ENCODE measurements around the gene ZNF804A. TPM values are rescaled to one million over a fixed set of nuclear protein-coding genes. Genes with fewer than 3 reads are reported as not detected.

ZNF804A gene
- total RNA-seq = 0.07 TPM
- long read RNA-seq = 0 reads

GRCh38 chr2:184598316-184599053 lies at the start of gene ZNF804A:
ZNF804A (plus strand) TSS chr2:184598529; CDS start chr2:184598960, 431 bp downstream.
- ATAC-seq = peak; percentile 91
- intact Hi-C loops (cut with micrococcal nuclease) = no loop called here
- DNase-seq = peak; percentile 62

- no peak for ATAC-seq
- no peak for DNase-seq
- intact Hi-C loops (cut with micrococcal nuclease) = no loop called here
These were observed 49.2 kb upstream of the ZNF804A start for GRCh38 chr2:184549153-184549552.

- DNase-seq (no peak), ATAC-seq (no peak)
- intact Hi-C loops (cut with micrococcal nuclease) = no loop called here
These were observed 46.7 kb upstream of the ZNF804A start for GRCh38 chr2:184551626-184552025.

GRCh38 chr2:184554736-184555135 lies 43.6 kb upstream of the ZNF804A start:
- no peak for DNase-seq
- intact Hi-C loops (cut with micrococcal nuclease) = no loop called here
- no peak for ATAC-seq

DNA sequence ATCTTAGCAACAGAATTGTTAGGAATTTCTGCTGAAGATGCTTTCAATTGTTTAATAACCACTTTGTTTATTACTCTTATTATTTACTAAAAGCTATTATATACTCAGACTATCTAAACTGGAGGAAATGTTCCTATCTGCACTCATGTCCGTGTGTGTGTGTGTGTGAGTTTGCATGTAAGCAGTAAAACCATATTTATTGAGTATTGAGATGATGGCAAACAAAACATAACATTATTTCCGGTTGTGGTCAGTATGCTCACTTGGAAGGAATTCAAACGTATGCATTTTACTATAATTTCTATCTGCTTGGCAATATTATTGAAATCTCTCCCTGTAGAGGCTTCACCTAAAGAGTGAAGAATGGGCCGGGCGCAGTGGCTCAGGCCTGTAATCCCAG lies 43.0 kb upstream of the ZNF804A start:
- intact Hi-C loops (cut with micrococcal nuclease) = no loop called here
- ATAC-seq = no peak
- DNase-seq = no peak

DNA sequence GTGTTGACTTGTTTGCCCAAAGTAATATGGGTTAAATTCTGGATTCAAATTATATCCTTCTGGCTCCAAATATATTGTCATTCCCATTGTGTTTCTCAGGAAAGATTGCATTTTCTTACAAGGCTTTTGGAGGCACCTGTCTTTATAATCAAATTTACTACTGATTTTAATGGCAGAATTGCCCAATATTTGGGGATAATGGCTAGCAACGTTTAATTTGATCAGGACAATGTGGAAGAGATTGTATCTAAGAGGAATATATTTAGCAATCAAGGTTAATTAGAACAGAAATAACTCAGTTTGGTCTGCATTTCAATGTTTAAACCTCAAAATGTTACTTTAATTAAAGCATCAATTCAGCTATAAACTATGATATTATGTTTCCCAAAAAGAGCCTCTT lies 41.7 kb upstream of the ZNF804A start:
- intact Hi-C loops (cut with micrococcal nuclease) = no loop called here
- ATAC-seq (no peak), DNase-seq (no peak)

DNA sequence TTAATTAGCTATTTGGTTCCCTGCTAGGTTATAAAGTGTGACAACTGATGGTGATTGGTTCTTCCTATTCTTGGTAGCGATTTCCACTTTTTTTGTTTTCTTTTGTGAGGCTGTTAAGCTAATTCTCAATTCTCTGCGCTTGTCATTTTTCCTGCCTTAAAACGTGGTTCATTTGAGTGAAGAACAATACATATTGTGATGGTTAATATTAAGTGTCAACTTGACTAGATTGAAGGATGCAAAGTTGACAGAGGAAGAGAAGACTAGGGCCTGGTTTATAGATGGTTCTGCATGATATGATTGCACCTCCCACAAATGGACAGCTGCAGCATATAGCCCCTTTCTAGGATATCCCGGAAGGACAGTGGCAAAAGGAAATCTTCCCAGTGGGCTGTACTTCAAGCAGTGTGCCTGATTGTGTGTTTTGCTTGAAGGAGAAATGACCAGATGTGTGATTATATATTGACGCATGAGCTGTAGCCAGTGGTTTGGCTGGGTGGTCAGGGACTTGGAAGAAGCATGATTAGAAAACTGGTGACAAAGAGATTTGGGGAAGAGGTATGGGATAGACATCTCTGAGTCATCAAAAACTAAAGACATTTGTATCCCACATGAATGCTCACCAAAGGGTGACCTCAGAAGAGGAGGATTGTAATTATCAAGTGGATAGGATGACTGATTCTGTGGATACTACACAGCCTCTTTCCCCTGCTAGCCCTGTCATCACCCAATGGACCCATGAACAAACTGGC lies 39.4 kb upstream of the ZNF804A start:
- intact Hi-C loops (cut with micrococcal nuclease) = no loop called here
- ATAC-seq (no peak), DNase-seq (no peak)

GRCh38 chr2:184560603-184561002 lies 37.7 kb upstream of the ZNF804A start:
- intact Hi-C loops (cut with micrococcal nuclease) = no loop called here
- DNase-seq (no peak), ATAC-seq (no peak)

DNA sequence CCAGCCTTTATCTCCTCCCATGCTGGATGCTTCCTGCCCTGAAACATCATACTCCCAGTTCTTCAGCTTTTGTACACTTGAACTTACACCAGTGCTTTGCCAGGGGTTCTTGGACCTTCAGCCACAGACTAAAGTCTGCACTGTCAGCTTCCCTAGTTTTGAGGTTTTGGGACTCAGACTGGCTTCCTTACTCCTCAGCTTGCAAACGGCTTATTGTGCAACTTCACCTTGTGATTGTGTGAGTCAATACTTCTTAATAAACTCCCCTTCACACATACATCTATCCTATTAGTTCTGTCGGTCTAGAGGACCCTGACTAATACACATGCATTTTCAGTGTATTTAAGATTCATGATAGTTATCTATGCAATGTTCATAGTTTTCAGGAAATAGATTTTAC lies 35.8 kb upstream of the ZNF804A start:
- DNase-seq (no peak), ATAC-seq (no peak)
- intact Hi-C loops (cut with micrococcal nuclease) = no loop called here

- intact Hi-C loops (cut with micrococcal nuclease) = no loop called here
- no peak for DNase-seq
- no peak for ATAC-seq
These were observed 34.2 kb upstream of the ZNF804A start for GRCh38 chr2:184564092-184564491.

GRCh38 chr2:184566716-184567115 lies 31.6 kb upstream of the ZNF804A start:
- DNase-seq (no peak), ATAC-seq (no peak)
- intact Hi-C loops (cut with micrococcal nuclease) = no loop called here

GRCh38 chr2:184577056-184577455 lies 21.3 kb upstream of the ZNF804A start:
- no peak for DNase-seq
- intact Hi-C loops (cut with micrococcal nuclease) = no loop called here
- no peak for ATAC-seq

GRCh38 chr2:184577743-184578142 lies 20.6 kb upstream of the ZNF804A start:
- ATAC-seq (no peak), DNase-seq (no peak)
- intact Hi-C loops (cut with micrococcal nuclease) = no loop called here

GRCh38 chr2:184579226-184579625 lies 19.1 kb upstream of the ZNF804A start:
- ATAC-seq (no peak), DNase-seq (no peak)
- intact Hi-C loops (cut with micrococcal nuclease) = no loop called here

DNA sequence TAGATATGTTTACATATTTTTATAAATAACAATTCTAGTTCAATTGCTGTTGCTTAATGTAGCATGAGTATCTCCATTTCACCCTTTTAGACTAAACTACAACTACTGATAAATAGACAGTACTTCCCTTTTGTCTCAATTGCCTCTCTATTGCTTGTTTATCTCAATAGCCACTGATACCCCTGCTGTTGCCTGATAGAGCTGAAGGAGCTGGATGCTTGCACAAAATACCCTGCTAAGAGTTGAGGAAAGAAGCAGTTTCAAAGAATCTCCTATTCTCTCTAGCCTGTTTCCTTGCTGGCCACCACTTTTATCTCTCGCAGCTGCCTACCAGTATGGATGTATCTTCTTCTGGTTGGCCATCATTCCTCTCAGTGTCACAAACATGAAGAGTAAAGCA lies 16.9 kb upstream of the ZNF804A start:
- ATAC-seq (no peak), DNase-seq (no peak)
- intact Hi-C loops (cut with micrococcal nuclease) = no loop called here

- intact Hi-C loops (cut with micrococcal nuclease) = no loop called here
- no peak for DNase-seq
These were observed 9.1 kb upstream of the ZNF804A start for GRCh38 chr2:184589261-184589660.

DNA sequence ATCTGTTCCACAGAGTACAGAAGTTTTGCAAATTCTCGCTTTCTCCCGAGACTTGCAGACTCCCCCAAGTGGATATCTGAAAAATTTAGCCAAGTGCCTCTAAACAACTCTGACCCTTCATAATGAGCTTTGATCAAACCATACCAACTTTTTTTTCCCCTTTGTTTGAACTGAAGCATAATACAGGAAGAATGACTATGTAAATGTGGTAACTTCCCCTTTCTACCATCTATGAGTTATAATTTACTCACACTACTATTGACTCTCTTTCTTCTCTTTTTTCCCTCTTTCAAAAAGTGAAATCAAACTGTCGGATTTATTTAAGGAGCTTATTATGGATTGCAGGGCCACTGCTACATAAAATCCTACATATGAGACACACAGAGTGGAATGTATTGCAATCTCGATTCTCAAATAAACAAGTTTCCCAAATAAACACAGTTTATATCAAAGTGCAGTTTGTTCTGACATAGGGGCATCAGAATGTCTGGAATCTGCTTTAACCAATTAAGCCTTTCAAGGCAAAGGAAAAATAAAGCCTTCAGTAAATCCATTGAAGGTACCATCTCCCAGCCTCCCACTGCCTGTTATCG lies 1.4 kb upstream of the ZNF804A start:
- no peak for ATAC-seq
- DNase-seq = no peak
- intact Hi-C loops (cut with micrococcal nuclease) = no loop called here

More at GRCh38 chr2:184589261-184589660, 9.1 kb upstream of the ZNF804A start:
- ATAC-seq = no peak

DNA sequence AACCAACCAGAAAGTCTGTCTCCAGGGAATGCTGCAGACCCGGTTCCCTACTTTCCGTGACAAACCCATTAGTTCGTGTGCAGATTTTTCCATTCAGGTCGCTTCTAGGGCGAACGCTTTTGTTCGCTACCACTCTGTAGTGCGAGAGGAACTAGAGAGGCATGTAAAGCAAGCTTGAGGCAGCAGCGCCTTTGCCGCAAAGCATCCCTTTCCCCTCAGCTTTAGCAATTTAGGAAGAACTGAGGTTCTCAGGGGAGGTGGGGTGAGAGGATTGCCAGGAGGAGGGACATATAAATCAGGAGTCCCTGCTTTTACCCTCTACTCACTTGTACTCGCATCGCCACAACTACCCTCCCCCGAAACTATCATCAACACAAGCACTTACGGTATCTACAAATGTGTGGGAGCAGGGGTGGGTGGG lies 748 bp upstream of the ZNF804A start:
- DNase-seq (peak; percentile 22), ATAC-seq (peak; percentile 63)
- intact Hi-C loops (cut with micrococcal nuclease) = no loop called here

GRCh38 chr2:184598002-184598315 lies 370 bp upstream of the ZNF804A start:
- ATAC-seq (no peak), DNase-seq (no peak)
- intact Hi-C loops (cut with micrococcal nuclease) = no loop called here

GRCh38 chr2:184599054-184599871 lies 934 bp downstream of the ZNF804A start:
- intact Hi-C loops (cut with micrococcal nuclease) = no loop called here
- peak; percentile 30 for ATAC-seq
- DNase-seq = no peak

Measured in left ventricle myocardium superior (tissue), 1 donor.